ENCODE measurements around the gene DCAF7.

DCAF7 gene

DNA sequence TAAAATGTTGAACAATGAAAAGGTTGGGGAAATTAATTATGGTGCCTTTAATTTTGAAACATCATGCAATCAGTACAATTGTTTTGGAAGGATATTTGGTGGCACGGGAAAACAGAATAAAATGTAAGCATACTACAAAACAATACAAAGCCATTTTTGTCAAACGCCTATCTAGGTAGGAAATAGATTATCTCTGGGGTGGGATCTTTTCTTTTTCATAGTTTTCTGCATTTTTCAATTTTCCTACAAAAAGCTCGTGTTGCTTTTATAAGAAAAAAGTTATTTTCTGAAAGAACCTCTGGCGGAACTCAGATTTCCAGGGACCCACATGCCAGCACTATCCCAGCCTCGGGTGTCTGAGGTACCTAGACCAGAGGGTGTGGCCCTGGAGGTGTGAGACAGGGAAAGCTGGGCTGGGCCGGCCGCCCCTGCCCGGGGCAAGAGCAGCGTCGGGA is 71.0 kb downstream of the DCAF7 start:
- no peak for TF ChIP-seq JUND (IDR thresholded peaks at IDR 0.05; ENCODE audit: low read depth)
- no peak for DNase-seq (ENCODE audit: low read depth in 1 of 2, low spot score in 1 of 2)
- in situ Hi-C loops (cut with HindIII; ENCODE audit: low pct_unique_long_range_greater_than_20kb, low sequenced_read_pairs) = no loop called here

DNA sequence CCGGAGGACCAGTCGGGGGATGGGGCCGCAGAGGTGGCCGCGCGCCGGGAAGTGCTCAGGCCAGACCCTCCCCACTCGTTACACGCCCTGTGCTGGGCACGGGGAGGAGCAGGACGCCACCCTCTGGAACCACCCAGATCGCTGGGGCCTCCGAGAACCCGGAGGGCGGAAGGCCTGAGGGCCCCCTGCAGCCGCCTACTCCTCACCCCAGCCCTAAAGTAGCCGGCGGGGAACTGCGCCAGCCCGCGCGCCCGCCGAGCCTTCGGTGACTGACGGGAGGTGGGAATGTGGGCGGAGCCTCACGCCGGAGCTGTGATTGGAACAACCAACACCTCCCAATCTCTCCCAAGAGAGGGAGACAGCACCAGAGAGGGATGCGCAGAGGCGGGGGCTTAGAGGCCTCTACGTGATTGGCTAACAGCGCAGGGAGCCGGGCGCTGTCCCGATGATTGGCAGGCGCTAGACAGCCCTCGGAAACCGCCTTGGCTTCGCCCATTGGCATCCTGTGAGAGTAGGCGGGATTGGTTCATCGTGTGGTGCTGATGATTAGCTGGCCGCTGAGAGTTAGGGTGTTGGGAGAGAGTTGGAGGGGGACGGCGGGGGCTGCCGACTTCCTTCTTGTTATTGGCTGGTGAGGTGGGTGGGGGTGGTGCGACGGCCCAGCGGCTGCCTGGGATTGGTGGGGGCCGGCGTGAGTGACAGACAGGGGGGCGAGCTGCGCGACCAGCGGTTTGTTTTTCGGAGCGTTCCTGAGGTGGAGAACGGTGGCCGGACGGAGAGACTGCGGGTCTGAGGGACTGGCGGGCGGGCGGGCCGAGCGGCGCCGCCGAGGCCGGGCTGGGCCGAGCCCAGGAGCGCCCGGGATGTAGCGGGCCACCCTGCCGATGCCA is 71.7 kb downstream of the DCAF7 start, which contains the start of gene MAP3K3:
MAP3K3 (plus strand) TSS at position 734 of the 890 bp plus-strand sequence. CDS start 343 bp downstream, outside the sequence.
- in situ Hi-C loops (cut with HindIII; ENCODE audit: low pct_unique_long_range_greater_than_20kb, low sequenced_read_pairs) = no loop called here
- no peak for TF ChIP-seq JUND (IDR thresholded peaks at IDR 0.05; ENCODE audit: low read depth)
- peak; percentile 100 for DNase-seq (ENCODE audit: low read depth in 1 of 2, low spot score in 1 of 2)

DNA sequence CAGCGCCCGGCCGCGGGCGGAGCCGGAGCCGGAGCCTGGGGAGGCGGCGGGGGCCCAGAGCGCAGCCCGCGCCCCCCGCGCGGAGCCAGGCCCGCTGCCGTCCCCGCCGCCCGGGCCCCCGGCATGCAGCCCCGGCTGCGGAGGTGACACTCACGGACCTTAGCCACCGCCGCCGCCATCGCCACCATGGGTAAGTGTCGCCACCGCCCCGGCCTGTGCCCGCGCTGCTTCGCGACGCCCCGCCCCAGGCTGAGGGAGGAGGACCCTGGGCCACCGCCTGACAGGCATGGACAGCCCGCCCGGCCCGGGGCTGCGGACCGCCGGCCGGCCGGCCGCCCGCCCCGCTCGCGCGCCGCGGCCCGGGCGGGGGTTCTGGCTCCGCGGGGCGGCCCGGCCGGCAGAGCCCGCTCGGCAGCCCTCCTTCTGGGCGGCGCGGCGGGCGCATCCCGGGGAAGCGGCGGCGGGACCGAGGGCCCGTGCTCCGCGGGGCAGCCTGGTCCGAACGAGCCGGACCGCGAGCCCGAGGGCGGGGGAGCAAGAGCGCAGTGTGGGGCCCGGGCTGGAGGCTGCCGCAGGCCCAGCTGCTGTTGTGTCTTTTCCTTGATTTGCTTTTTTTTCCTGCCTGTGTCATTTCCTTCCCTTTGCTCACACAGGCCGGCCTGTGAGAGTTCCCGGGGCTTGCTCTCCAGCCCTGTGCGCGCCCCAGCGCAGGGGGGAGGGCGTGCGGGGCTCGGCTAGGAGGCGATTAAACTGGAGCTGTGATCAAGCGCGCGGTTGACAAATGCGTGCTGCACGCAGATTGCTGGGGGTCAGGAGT is 72.5 kb downstream of the DCAF7 start:
- no peak for TF ChIP-seq JUND (IDR thresholded peaks at IDR 0.05; ENCODE audit: low read depth)
- DNase-seq (ENCODE audit: low read depth in 1 of 2, low spot score in 1 of 2) = peak; percentile 76 to 86

GRCh38 chr17:63623786-63624530 is 73.7 kb downstream of the DCAF7 start:
- no peak for TF ChIP-seq JUND (IDR thresholded peaks at IDR 0.05; ENCODE audit: low read depth)
- no peak for DNase-seq (ENCODE audit: low read depth in 1 of 2, low spot score in 1 of 2)
- in situ Hi-C loops (cut with HindIII; ENCODE audit: low pct_unique_long_range_greater_than_20kb, low sequenced_read_pairs) = no loop called here

More for the DNA sequence above, 72.5 kb downstream of the DCAF7 start:
- in situ Hi-C loops (cut with HindIII; ENCODE audit: low pct_unique_long_range_greater_than_20kb, low sequenced_read_pairs) = no loop called here

- in situ Hi-C loops (cut with HindIII; ENCODE audit: low pct_unique_long_range_greater_than_20kb, low sequenced_read_pairs) = no loop called here
- TF ChIP-seq JUND (IDR thresholded peaks at IDR 0.05; ENCODE audit: low read depth) = no peak
- no peak for DNase-seq (ENCODE audit: low read depth in 1 of 2, low spot score in 1 of 2)
Measured at GRCh38 chr17:63624531-63624880, 74.2 kb downstream of the DCAF7 start.

DNA sequence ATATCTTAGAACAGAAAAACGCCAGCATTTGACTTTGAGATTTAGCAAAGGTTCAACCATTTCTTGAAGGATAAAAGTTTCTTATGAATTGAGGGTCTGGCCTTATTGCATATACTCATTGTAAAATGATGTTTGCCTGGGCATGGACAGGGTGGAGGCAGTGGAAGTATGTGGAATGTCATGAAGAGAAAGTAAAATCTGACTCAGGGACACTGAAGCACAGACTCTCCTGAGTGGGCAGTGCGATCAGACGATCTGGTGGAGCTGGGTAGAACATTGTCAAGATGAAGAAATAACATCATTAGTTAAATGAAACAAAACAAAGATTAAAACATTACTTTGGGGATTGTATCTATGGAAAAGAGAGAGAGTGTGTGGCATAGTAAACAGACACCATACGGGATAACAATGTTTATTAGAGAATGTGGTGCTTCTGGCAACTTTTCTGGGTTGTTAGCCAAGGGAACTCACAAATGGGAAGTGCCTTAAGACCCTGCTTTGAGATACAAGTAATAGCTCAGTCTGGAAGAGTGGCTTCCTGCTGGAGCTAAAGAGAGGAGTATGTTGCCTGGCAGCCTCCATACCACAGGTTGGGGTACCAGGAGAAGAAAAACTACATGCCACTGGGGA is 76.4 kb downstream of the DCAF7 start:
- peak in 1 of 2 experiments; percentile 10 for DNase-seq (ENCODE audit: low read depth in 1 of 2, low spot score in 1 of 2)
- in situ Hi-C loops (cut with HindIII; ENCODE audit: low pct_unique_long_range_greater_than_20kb, low sequenced_read_pairs) = no loop called here
- TF ChIP-seq JUND (IDR thresholded peaks at IDR 0.05; ENCODE audit: low read depth) = no peak

DNA sequence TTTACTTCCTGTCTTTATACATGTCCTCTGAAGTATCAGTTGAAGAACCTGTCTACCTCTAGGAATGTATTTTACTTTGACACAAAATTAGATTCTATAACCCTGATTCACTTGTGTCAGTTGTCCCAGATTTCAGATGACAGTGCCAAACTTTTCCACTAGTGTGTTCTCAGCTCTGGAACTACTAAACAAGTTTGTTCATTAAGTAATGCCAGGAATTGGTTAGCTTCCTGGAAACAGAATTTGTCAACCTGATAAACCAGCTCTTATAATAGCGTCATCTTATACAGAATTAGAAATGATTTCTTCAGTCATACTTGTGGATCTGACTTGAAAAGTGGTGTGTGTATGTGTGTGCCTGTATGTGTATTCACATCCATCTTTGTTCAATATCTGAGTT is 79.3 kb downstream of the DCAF7 start:
- in situ Hi-C loops (cut with HindIII; ENCODE audit: low pct_unique_long_range_greater_than_20kb, low sequenced_read_pairs) = no loop called here
- TF ChIP-seq JUND (IDR thresholded peaks at IDR 0.05; ENCODE audit: low read depth) = no peak
- DNase-seq (ENCODE audit: low read depth in 1 of 2, low spot score in 1 of 2) = no peak

GRCh38 chr17:63631062-63631461 is 80.8 kb downstream of the DCAF7 start:
- TF ChIP-seq JUND (IDR thresholded peaks at IDR 0.05; ENCODE audit: low read depth) = no peak
- in situ Hi-C loops (cut with HindIII; ENCODE audit: low pct_unique_long_range_greater_than_20kb, low sequenced_read_pairs) = no loop called here
- DNase-seq (ENCODE audit: low read depth in 1 of 2, low spot score in 1 of 2) = no peak

GRCh38 chr17:63631626-63632025 is 81.3 kb downstream of the DCAF7 start:
- in situ Hi-C loops (cut with HindIII; ENCODE audit: low pct_unique_long_range_greater_than_20kb, low sequenced_read_pairs) = no loop called here
- no peak for TF ChIP-seq JUND (IDR thresholded peaks at IDR 0.05; ENCODE audit: low read depth)
- no peak for DNase-seq (ENCODE audit: low read depth in 1 of 2, low spot score in 1 of 2)

DNA sequence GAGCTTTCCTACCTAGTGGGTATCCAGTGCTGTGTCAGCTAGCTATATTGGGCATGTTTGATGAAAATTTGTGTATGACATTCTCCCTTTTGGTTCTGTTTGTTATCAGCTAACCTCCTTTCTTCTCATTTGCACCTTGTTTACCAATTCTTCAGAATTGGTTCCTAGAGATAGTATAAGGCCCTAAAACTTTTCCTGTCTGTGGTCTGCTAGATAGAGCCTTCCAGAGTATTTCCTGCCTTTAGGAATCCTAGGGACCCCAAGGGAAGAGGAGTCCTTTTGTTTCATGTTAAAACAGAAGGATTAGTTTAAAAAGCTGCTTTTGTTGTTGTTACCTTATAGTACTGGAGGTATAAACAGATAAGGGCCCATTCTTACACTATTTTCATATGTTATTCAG is 83.5 kb downstream of the DCAF7 start:
- in situ Hi-C loops (cut with HindIII; ENCODE audit: low pct_unique_long_range_greater_than_20kb, low sequenced_read_pairs) = no loop called here

GRCh38 chr17:63634163-63634562 is 83.9 kb downstream of the DCAF7 start:
- no peak for DNase-seq (ENCODE audit: low read depth in 1 of 2, low spot score in 1 of 2)
- in situ Hi-C loops (cut with HindIII; ENCODE audit: low pct_unique_long_range_greater_than_20kb, low sequenced_read_pairs) = no loop called here
- TF ChIP-seq JUND (IDR thresholded peaks at IDR 0.05; ENCODE audit: low read depth) = no peak

More for the DNA sequence above, 83.5 kb downstream of the DCAF7 start:
- DNase-seq (ENCODE audit: low read depth in 1 of 2, low spot score in 1 of 2) = no peak
- no peak for TF ChIP-seq JUND (IDR thresholded peaks at IDR 0.05; ENCODE audit: low read depth)

DNA sequence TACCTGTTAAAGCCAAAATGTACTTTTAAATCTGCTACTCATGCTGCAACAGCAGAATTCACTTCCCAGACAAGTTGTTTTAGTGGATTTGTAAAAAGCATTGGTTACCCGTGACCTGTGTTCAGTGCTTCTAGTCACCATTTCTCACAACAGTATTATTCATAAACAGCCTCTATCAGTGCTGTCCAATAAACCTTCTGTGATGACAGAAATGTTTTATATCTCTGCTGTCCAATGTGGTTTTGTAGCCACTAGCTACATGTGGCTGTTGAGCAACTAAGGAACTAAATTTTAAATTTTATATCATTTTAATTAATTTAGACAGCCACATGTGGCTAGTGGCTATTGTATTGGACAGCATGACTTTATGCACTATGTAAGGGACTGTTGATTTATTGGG is 84.5 kb downstream of the DCAF7 start:
- no peak for DNase-seq (ENCODE audit: low read depth in 1 of 2, low spot score in 1 of 2)
- TF ChIP-seq JUND (IDR thresholded peaks at IDR 0.05; ENCODE audit: low read depth) = no peak
- in situ Hi-C loops (cut with HindIII; ENCODE audit: low pct_unique_long_range_greater_than_20kb, low sequenced_read_pairs) = no loop called here
